ENCODE data around the gene STARD3. TPM values are rescaled to one million over a fixed set of nuclear protein-coding genes. Genes with fewer than 3 reads are reported as not detected.

The STARD3 gene
- total and polyA plus RNA-seq, 9 donors, result 34.5 to 55.9 (median 44.3) TPM

- H3K27ac ChIP-seq, result no peak overlapping the region
- peaks cover 8% of the 10 kb centered on the region for H3K4me1 ChIP-seq (ENCODE audit: insufficient read depth)
- no peaks in the 10 kb centered on the region for H3K27me3 ChIP-seq
- no peak for TF ChIP-seq CTCF (IDR thresholded peaks at IDR 0.05)
- no peak for TF ChIP-seq POLR2A (IDR thresholded peaks at IDR 0.05)
- TF ChIP-seq EP300 (IDR thresholded peaks at IDR 0.05), result no peak
- no peak overlapping the region for H3K4me3 ChIP-seq
- no peak for DNase-seq
- H3K36me3 ChIP-seq, result no peaks in the 10 kb centered on the region
- H3K9me3 ChIP-seq, result no peaks in the 10 kb centered on the region
- intact Hi-C loops (cut with DNase I), result no loop called here
- 82 to 83% (median 83%) methylated on average over 10 to 12 of the region's 12 CpGs for WGBS, 3 donors
These were observed 16.3 kb downstream of the STARD3 start for GRCh38 chr17:39653316-39653661.

GRCh38 chr17:39653662-39654331 is 16.9 kb downstream of the STARD3 start:
- Histone ChIP-seq H3K36me3 (no peaks in the 10 kb centered on the region), H3K9me3 (no peaks in the 10 kb centered on the region), H3K27me3 (no peaks in the 10 kb centered on the region), H3K27ac (no peak overlapping the region), H3K4me1 (ENCODE audit: insufficient read depth) (peaks cover 8% of the 10 kb centered on the region), H3K4me3 (no peak overlapping the region)
- no peak for TF ChIP-seq EP300 (IDR thresholded peaks at IDR 0.05)
- peak in 2 of 3 donors; percentile 12 for TF ChIP-seq CTCF (IDR thresholded peaks at IDR 0.05)
- DNase-seq, result peak in 3 of 5 donors; percentile 50 to 61 (median 57)
- intact Hi-C loops (cut with DNase I), result no loop called here
- 63 to 66% (median 64%) methylated on average over 14 of the region's 14 CpGs for WGBS, 3 donors

GRCh38 chr17:39655105-39655504 is 18.2 kb downstream of the STARD3 start:
- Histone ChIP-seq H3K9me3 (no peaks in the 10 kb centered on the region), H3K36me3 (no peaks in the 10 kb centered on the region), H3K4me3 (no peak overlapping the region), H3K27me3 (no peaks in the 10 kb centered on the region), H3K4me1 (ENCODE audit: insufficient read depth) (peaks cover 11% of the 10 kb centered on the region), H3K27ac (no peak overlapping the region)
- no peak for DNase-seq
- TF ChIP-seq EP300 (IDR thresholded peaks at IDR 0.05) (no peak), POLR2A (IDR thresholded peaks at IDR 0.05) (no peak), CTCF (IDR thresholded peaks at IDR 0.05) (no peak)
- WGBS, 3 donors, result 86 to 92% (median 91%) methylated on average over 2 of the region's 2 CpGs
- intact Hi-C loops (cut with DNase I), result no loop called here

GRCh38 chr17:39658346-39658745 is 21.4 kb downstream of the STARD3 start:
- H3K27ac ChIP-seq, result no peak overlapping the region
- DNase-seq, result no peak
- 95 to 96% (median 96%) methylated on average over 11 of the region's 11 CpGs for WGBS, 3 donors
- no peak overlapping the region for H3K4me3 ChIP-seq
- H3K9me3 ChIP-seq, result no peaks in the 10 kb centered on the region
- intact Hi-C loops (cut with DNase I), result no loop called here
- TF ChIP-seq POLR2A (IDR thresholded peaks at IDR 0.05), result no peak
- no peaks in the 10 kb centered on the region for H3K27me3 ChIP-seq
- no peaks in the 10 kb centered on the region for H3K36me3 ChIP-seq
- peaks cover 3% of the 10 kb centered on the region for H3K4me1 ChIP-seq (ENCODE audit: insufficient read depth)

GRCh38 chr17:39658760-39659159 is 21.8 kb downstream of the STARD3 start:
- no peaks in the 10 kb centered on the region for H3K36me3 ChIP-seq
- H3K4me3 ChIP-seq, result no peak overlapping the region

More at GRCh38 chr17:39658760-39659159, 21.8 kb downstream of the STARD3 start:
- 78 to 87% (median 87%) methylated on average over 3 of the region's 3 CpGs for WGBS, 3 donors
- no peaks in the 10 kb centered on the region for H3K9me3 ChIP-seq
- DNase-seq, result no peak
- TF ChIP-seq CTCF (IDR thresholded peaks at IDR 0.05) (no peak), EP300 (IDR thresholded peaks at IDR 0.05) (no peak), POLR2A (IDR thresholded peaks at IDR 0.05) (no peak)
- intact Hi-C loops (cut with DNase I), result no loop called here
- no peaks in the 10 kb centered on the region for H3K27me3 ChIP-seq
- peaks cover 3% of the 10 kb centered on the region for H3K4me1 ChIP-seq (ENCODE audit: insufficient read depth)
- peak overlapping the region in 1 of 2 donors; percentile 48 for H3K27ac ChIP-seq

Measured in ovary (tissue), 9 donors.